Activated CD4-positive, alpha-beta T cell treated with anti-CD3 and anti-CD28 coated beads for 24 hours (primary cell): ENCODE measurements around the gene SPTB.
A peak's percentile ranks its signal among the peaks of the same experiment; 100 is the strongest.

Source experiments
- DNase-seq, 2 donors: peaks; one replicate each; pipeline ENCODE4 v3.0.0-alpha.2; 2020; ENCODE audit warnings: low read depth in 2 of 2

SPTB gene

DNA sequence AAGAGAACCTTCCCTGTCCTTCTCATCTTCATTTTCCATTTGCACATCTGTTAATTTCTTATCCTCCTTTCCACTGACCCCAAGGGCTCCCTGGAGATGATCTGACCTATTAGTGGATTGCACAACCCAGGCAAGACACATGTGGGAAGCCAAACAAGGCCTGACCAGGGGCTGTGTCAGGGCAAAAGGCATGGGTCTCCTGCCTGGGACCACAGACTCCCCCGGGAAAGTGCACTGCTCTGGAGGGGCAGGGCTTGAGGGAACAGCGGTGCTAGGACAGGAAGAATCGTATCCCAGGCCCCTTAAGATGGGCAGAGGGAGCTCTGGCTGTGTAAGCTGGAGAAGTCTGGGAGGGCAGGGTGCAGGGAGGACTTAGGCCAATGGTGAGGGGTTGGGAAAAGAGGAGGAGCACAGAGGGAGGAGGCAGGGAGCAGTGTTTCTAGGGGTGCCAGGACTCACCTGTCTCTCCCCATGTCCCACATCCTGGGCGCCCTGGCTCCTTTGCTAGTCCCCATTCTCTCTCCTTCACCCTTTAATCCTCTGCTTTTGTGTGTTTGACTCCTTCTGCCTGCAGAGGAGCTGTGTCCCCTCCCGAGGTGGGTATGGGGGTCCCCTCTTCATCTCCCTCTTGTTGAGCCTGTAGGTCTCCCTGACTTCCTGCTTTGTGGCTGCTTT is 150.2 kb downstream of the SPTB start:
- DNase-seq: no peak

- no peak for DNase-seq
Measured at GRCh38 chr14:64728856-64729255, 150.9 kb downstream of the SPTB start.

DNA sequence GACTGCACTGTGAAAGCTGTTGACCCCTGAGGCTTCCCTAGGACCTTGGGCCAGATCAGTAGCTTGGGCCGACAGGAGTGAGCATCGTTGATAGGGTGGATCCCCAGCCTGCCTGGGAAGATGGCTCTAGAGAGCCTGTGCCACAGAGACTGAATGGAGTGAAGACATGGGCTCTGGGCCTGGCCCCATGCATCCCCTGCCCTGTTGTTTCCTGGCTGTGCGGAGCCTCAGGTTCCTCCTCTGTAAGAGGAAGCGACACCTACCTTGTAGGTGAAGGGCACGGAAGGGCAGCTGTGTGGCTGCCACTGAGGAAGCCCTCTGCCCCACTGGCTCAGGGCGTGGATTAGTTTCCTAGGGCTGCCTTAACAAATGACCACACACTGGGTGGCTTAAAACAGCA is 151.6 kb downstream of the SPTB start:
- no peak for DNase-seq

DNA sequence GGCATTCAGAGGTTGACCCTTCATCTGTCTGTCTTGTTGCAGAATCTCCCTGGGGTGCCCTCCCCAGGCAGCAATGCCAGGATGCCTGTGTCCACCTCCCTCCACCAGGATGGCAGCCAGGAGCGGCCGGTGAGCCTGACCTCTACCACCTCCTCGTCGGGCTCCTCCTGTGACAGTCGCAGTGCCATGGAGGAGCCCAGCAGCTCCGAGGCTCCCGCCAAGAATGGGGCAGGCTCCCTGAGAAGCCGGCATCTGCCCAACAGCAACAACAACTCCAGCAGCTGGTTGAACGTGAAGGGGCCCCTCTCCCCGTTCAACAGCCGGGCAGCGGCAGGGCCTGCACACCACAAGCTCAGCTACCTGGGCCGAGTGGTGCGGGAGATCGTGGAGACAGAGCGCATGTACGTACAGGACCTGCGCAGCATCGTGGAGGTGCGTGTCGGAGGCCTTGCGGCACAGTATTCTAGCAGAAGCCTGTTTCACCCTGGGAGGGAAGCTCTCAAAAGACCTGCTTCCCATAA is 152.1 kb downstream of the SPTB start:
- DNase-seq: no peak

DNA sequence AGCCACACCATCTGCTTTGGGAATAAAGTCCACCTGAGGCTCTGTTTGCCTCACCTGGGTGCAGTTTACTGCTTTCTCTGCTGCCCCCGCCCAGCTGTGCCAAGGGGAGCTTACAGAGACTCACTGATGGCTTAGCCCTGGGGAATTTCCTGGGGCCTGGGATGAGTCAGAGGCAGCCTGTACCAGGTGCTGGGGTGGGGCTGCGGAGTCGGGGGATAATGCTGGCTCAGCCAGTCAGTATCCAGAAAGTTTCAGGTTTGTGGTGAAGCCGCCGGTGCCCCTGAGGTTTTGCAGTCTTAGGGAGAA is 153.2 kb downstream of the SPTB start:
- peak in 1 of 2 donors; percentile 14 for DNase-seq

GRCh38 chr14:64725879-64726584 is 153.7 kb downstream of the SPTB start:
- no peak for DNase-seq

- no peak for DNase-seq
Measured at GRCh38 chr14:64725261-64725815, 154.4 kb downstream of the SPTB start.

GRCh38 chr14:64724578-64724930 is 155.2 kb downstream of the SPTB start:
- no peak for DNase-seq

DNA sequence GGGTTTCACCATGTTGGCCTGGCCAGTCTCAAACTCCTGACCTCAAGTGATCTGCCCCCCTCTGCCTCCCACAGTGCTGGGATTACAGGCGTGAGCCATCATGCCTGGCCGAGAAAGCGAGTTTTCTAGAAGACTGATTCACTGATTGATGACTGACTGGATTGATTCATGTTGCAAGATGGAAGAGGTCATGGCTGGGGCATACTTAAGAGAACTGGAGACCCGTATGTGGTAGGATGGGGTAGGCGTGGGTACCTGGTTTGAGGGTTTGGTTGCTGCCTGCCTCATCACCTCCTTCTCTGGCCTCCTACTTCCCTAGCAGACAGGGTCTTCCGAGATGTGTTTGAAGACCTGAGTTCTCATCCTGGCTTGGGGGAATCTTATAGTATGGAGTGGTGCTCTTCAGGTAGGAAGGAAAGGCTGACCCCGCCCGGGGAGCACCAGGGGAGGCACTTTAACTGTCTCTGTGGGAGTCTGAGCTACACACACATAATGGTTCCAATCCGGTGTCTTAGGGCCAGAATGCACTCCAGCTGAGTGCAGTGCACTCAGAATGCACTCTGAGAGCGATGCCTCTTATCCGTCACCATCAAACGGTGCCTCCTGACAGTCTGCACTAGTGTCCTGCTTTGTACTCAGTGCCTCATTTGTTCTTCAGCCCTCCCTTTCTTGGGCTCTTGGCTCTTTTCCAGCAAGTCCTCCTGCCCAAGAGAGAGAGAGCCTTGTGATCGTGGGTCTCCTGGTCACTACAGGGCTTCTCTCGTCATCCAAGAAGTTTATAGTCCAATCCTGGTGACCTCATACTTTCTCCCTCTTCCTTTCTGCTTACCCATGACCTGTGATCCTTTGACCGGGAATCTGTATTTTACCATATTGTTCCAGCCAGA is 155.8 kb downstream of the SPTB start:
- no peak for DNase-seq

GRCh38 chr14:64722842-64723447 is 156.8 kb downstream of the SPTB start:
- DNase-seq: no peak

DNA sequence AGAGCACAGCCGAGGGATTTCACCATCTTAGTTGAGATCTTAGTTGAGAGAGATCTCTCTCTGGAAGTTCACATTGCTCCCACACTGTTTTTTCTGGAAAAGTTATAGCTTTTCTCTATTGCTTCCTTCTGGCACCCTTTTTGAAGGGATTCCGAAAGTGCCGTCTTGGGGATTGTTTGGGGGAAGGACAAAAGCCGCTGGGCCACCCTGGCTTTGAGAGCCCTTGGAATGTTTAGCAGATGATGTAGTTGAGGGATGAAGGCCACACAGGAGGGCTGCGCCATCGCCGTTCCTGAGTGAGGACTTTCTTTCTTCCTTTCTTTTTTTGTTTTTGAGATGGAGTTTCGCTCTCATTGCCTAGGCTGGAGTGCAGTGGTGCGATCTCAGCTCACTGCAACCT is 157.8 kb downstream of the SPTB start:
- no peak for DNase-seq

GRCh38 chr14:64721391-64721791 is 158.3 kb downstream of the SPTB start:
- no peak for DNase-seq

DNA sequence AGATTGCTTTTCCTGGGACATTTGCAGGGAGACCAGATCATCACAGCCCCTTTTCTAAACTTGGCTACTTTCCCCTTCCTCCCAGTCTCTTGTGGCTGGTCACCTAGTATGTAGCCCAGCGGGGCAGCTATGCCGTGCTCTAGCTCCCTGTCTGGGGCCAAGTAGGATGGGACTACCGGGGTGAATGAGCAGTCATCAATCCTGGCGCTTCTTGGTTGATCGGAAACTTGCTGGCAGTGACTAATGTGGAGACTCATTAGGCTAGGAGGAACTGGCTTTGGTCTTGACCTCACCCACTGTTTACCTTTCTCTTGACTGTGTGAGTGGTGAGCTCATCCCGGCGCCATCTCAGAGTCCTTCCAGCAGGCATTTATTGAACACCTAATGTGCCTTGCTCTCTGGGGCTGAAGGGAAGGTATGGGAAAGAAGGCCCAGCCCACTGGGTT is 159.6 kb downstream of the SPTB start:
- DNase-seq: no peak

DNA sequence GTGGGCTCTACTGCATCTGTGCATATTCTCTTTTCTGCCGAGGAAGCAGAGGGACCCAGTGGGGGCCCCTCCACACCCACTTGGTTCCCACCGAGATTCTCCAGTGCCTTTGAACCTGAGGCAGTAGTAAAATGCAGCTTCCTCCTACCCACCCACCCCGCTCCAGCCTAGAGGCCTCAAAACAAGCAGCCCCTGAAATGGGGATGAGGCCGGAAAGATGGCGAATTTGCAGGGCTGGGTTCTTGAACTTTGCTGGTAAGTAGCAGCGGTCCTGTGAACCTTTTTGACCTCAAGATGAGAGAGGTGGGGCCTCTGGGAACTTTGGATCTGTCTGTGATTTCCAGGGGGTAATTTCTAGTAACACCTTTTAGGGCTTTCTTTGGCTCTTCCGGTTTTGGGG is 160.1 kb downstream of the SPTB start:
- no peak for DNase-seq

DNA sequence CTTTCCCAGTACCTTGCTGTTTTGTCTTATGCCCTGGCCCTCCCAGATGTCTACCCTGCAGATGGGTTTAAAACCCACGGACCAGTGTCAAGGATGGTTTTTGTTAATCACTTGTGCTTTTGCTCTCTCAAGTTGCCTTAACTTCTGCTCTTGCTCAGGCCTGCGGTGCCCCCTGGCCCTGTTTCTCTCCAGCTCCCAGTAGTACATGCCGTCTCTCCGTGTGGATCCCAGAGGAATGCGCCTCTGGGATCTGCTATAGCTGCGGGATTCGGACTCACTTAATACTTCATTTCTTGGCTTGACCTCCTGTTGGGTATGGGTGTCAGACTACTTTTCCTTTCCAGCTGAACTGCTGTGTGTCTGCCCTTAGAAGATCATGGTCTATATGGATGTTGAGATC is 160.9 kb downstream of the SPTB start:
- DNase-seq: no peak

DNA sequence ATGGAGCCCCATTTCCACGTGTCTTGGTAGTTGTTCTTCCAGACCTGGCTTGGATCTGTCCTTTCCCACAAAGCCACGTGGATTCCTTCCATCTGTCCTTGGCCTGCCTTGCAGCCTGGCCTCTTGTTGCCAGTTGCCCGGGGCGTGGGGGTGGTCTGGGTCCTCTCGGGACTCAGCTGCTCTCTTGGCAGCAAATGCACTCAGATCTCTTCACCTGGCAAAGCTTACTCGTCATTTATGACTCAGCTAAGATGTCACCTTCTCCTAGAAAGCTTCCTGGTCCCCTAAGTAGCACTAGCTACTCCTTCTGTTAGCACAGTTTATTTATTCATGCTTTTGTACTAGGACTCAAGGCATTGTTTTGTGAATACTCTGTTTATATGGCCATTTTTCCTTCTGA is 161.8 kb downstream of the SPTB start:
- no peak for DNase-seq

DNA sequence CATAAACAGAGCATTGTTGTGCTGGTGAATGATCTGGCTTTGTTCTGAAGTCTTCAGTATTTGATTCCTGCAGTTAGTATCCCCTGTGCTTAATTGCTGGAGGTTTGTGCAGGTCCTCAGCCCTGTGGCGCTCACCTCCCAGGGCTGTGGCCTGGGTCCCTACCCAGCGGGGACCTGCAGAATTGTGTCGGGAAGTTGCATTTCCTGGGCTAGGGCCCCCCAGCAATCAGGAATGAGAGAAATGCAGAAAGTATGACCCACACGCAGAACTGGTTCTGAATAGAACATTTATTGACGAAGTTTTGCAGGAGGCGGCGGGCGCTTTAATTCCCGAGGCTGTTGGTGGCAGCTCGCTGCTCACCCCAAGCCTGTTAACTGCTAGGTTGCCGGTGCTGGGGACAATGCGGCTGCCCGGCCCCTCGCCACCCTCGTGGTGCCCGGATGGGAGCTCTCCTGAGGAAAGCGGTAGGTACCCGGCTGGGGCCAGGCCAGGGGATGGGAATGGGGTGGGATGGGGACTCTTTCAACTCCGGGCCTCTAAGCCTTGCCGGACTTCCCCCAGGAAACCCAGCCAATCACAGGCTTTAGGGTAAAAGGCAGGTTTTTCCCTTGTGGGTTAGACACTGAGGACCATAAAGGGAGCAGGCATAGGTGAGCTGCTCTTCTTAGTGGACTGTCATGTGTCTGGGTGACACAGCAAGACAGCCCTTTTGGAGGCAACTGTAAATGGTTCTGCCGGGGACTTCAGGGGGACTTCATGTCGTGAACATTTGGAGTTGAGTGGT is 163.9 kb downstream of the SPTB start:
- no peak for DNase-seq

DNA sequence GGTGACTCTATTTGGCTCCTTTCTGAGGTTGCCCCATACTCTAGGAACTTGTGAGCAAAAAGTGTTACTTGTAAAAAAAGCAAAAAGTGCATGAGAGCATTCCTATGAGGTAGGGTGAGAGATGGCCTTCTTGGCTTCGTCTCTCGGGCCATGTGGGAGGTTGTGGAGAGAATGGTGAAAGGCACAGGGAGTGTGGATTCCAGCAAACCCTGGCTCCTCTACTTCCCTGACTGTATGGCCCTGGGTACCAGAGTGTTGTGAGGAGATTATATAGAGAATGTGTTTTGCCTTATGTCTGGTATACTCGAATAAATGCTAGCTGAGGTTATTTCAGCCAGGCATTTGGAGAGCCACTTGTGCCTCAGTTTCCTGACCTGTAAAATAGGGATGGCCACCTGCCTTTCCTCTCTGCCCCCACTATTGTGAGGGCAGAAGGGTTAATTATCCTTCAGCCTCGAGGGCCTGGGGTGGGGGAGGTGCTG is 164.5 kb downstream of the SPTB start:
- no peak for DNase-seq

DNA sequence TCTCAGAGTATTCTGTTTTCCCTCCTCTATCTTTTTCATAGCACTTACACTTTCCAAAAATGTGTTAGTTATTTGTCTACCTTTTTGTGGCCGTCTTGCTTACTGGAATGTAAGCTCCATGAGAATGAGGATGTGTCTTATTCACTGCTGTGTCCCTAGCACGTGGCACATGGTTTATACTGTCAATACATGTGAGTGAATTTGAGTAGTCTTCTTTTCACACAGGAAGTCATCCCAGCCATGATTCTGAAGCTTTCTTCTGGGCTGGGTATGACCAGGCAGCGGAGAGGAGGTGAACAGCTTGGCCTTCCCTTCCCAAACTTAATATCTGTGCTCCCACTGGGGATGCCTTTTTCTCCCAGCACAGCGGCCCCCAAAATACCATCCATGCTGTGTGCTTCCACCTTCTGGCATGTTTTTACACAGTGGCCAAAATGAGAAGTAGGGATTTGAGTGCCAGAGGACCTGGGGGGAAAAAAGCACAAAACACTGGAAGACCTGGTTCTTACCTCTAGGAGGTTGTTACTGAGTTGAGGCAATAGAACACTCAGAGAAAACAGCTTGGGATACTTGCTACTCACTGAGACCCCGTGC is 165.2 kb downstream of the SPTB start:
- DNase-seq: no peak

DNA sequence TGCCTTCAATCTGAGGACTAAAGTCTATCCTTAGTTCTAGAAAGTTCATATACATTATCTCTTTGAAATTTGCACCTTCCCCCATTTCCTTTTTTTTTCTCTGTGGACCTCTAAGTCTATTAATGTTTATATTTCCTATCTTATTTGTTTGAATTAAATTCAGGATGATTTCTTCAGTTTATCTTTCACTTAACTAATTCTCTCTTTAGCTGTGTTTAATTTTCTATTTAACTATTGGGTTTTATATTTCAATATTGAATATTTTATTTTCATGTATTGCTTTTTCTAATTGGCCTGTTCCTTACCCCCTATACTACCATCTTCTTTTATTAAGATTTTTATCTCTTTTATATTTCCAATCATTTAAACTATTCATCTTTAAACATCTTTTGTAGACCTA is 166.0 kb downstream of the SPTB start:
- no peak for DNase-seq

GRCh38 chr14:64711039-64711438 is 168.7 kb downstream of the SPTB start:
- no peak for DNase-seq
